H1 (cell line): ENCODE measurements around the gene ZNF483. TPM values are rescaled to one million over a fixed set of nuclear protein-coding genes. Genes with fewer than 3 reads are reported as not detected.

Source experiments
- CTCF ChIA-PET: fragments of 300-600 bp; sonication (Branson Sonifier 250); formaldehyde crosslinking; loops from one replicate; lab custom pipeline; 2021; ENCODE audit not compliant: partially characterized antibody; lab: Charles Lee
- POLR2A ChIA-PET: fragments of 300-600 bp; sonication (Branson Sonifier 250); formaldehyde crosslinking; loops from one replicate; lab custom pipeline; 2021; ENCODE audit warnings: inconsistent platforms; ENCODE audit not compliant: partially characterized antibody; lab: Charles Lee
- DNase-seq, 2 experiments: peaks; one replicate each; pipeline versions ENCODE4 v3.0.0 to v3.0.0-alpha.2; 2010 to 2022; ENCODE audit warnings: low spot score in 2 of 2, low read depth in 1 of 2, mixed read lengths in 1 of 2
- FAIRE-seq: peaks from 2 replicates; lab custom pipeline; 2011; peaks lifted over from hg19 to GRCh38; lab: Jason Lieb, UNC
- H2AFZ ChIP-seq: 2 replicates; pipeline ENCODE4 v1.8.1; 2012; ENCODE audit warnings: low read length, inconsistent platforms
- H2AK5ac ChIP-seq: 2 replicates; pipeline ENCODE4 v1.6.1; 2013; ENCODE audit warnings: low read depth, low read length
- H2BK120ac ChIP-seq: replicated peaks from 2 replicates; pipeline ENCODE3; 2013; ENCODE audit warnings: low read depth, low read length, inconsistent platforms
- H2BK12ac ChIP-seq: 2 replicates; pipeline ENCODE4 v1.6.1; 2013; ENCODE audit warnings: low read depth, low read length
- H2BK15ac ChIP-seq: 2 replicates; pipeline ENCODE4 v1.6.1; 2013; ENCODE audit warnings: low read length
- H2BK20ac ChIP-seq: 2 replicates; pipeline ENCODE4 v1.6.1; 2013; ENCODE audit warnings: low read length
- H2BK5ac ChIP-seq: 2 replicates; pipeline ENCODE4 v1.6.1; 2013; ENCODE audit warnings: low read depth, low read length
- H3K14ac ChIP-seq: 2 replicates; pipeline ENCODE4 v1.6.1; 2013; ENCODE audit warnings: inconsistent platforms; ENCODE audit not compliant: insufficient read length
- H3K18ac ChIP-seq: 2 replicates; pipeline ENCODE4 v1.6.1; 2013; ENCODE audit warnings: low read length; ENCODE audit errors: extremely low read depth
- H3K23ac ChIP-seq: 2 replicates; pipeline ENCODE4 v1.6.1; 2013; ENCODE audit warnings: inconsistent platforms; ENCODE audit not compliant: insufficient read length
- H3K23me2 ChIP-seq: 2 replicates; pipeline ENCODE4 v1.6.1; 2013; ENCODE audit warnings: low read depth, low read length
- H3K27ac ChIP-seq: 2 replicates; pipeline ENCODE4 v1.6.1; 2011; ENCODE audit warnings: low read depth, low read length, inconsistent platforms
- H3K27me3 ChIP-seq, 4 experiments: replicated peaks in 1 of 4; 1 replicate in 1 of 4; 2 replicates in 3 of 4; pipeline versions ENCODE4 v1.6.1 to v1.8.1; 2011 to 2013; ENCODE audit warnings: low read length in 3 of 4, mild to moderate bottlenecking in 3 of 4, inconsistent platforms in 2 of 4, mixed read lengths in 2 of 4, moderate library complexity in 1 of 4; ENCODE audit not compliant: control insufficient read depth in 3 of 4, insufficient read depth in 3 of 4; ENCODE audit errors: extremely low read depth in 1 of 4
- H3K36me3 ChIP-seq, 4 experiments: 2 replicates each; pipeline versions ENCODE4 v1.6.1 to v1.8.1; 2011 to 2013; ENCODE audit warnings: mild to moderate bottlenecking in 4 of 4, low read length in 3 of 4, moderate library complexity in 2 of 4, control low read depth in 1 of 4, inconsistent platforms in 1 of 4; ENCODE audit not compliant: insufficient read depth in 4 of 4, control insufficient read depth in 2 of 4
- H3K4ac ChIP-seq: replicated peaks from 2 replicates; pipeline ENCODE3; 2013; ENCODE audit warnings: low read length, low read depth, mixed read lengths, inconsistent platforms; ENCODE audit not compliant: insufficient read length
- H3K4me1 ChIP-seq, 4 experiments: replicated peaks in 1 of 4; 1 replicate in 1 of 4; 2 replicates in 3 of 4; pipeline versions ENCODE4 v1.6.1 to v1.8.1; 2011 to 2013; ENCODE audit warnings: low read length in 3 of 4, inconsistent platforms in 2 of 4, mixed read lengths in 1 of 4; ENCODE audit not compliant: insufficient read depth in 4 of 4, control insufficient read depth in 3 of 4
- H3K4me2 ChIP-seq, 2 experiments: 2 replicates each; pipeline versions ENCODE4 v1.6.1 to v1.8.1; 2011 to 2013; ENCODE audit warnings: low read depth in 2 of 2, low read length in 2 of 2, control low read depth in 1 of 2, inconsistent platforms in 1 of 2, mild to moderate bottlenecking in 1 of 2; ENCODE audit not compliant: insufficient read depth in 1 of 2
- H3K4me3 ChIP-seq, 4 experiments: fragments of 200-600, 300-600 bp in 1 of 4; sonication (generic), shearing (Covaris generic), sonication (Bioruptor Twin) in 1 of 4; 2 replicates each; pipeline versions ENCODE4 v1.5.1 to v1.8.1; 2011 to 2016; ENCODE audit warnings: low read length in 4 of 4, low read depth in 3 of 4, control low read depth in 2 of 4, inconsistent platforms in 2 of 4, mild to moderate bottlenecking in 2 of 4, mixed read lengths in 1 of 4, moderate library complexity in 1 of 4; ENCODE audit not compliant: insufficient read depth in 2 of 4; ENCODE audit errors: extremely low read depth in 1 of 4
- H3K56ac ChIP-seq: replicated peaks from 2 replicates; pipeline ENCODE3; 2013; ENCODE audit warnings: low read depth, mild to moderate bottlenecking, mixed read lengths, low read length, inconsistent platforms; ENCODE audit not compliant: insufficient read length
- H3K79me1 ChIP-seq: 2 replicates; pipeline ENCODE4 v1.6.1; 2013; ENCODE audit warnings: low read depth, low read length, control low read depth
- H3K79me2 ChIP-seq, 2 experiments: 2 replicates each; pipeline versions ENCODE4 v1.6.1 to v1.8.1; 2012 to 2013; ENCODE audit warnings: low read length in 2 of 2, mild to moderate bottlenecking in 2 of 2, inconsistent platforms in 1 of 2; ENCODE audit not compliant: insufficient read depth in 2 of 2, control insufficient read depth in 1 of 2
- H3K9ac ChIP-seq, 4 experiments: replicated peaks in 1 of 4; 1 replicate in 1 of 4; 2 replicates in 3 of 4; pipeline versions ENCODE4 v1.6.1 to v1.8.1; 2011 to 2013; ENCODE audit warnings: low read depth in 3 of 4, low read length in 3 of 4, control low read depth in 2 of 4, mild to moderate bottlenecking in 2 of 4, moderate library complexity in 2 of 4, inconsistent platforms in 1 of 4; ENCODE audit errors: extremely low read depth in 1 of 4
- H3K9me3 ChIP-seq, 2 experiments: 2 replicates each; pipeline versions ENCODE4 v1.6.1 to v1.8.1; 2012 to 2013; ENCODE audit warnings: mild to moderate bottlenecking in 2 of 2, moderate library complexity in 2 of 2, control low read depth in 1 of 2, inconsistent platforms in 1 of 2, low read depth in 1 of 2, low read length in 1 of 2, mixed read lengths in 1 of 2; ENCODE audit not compliant: insufficient read depth in 2 of 2
- H4K20me1 ChIP-seq, 2 experiments: replicated peaks in 1 of 2; 2 replicates each; pipeline versions ENCODE3 to v1.8.1; 2011 to 2013; ENCODE audit warnings: inconsistent platforms in 2 of 2, low read length in 2 of 2, mild to moderate bottlenecking in 1 of 2; ENCODE audit not compliant: insufficient read depth in 2 of 2, control insufficient read depth in 1 of 2
- H4K5ac ChIP-seq: 2 replicates; pipeline ENCODE4 v1.6.1; 2013; ENCODE audit warnings: low read length, low read depth, mixed read lengths, inconsistent platforms; ENCODE audit not compliant: insufficient read length
- H4K8ac ChIP-seq: 2 replicates; pipeline ENCODE4 v1.8.0; 2013; ENCODE audit warnings: mild to moderate bottlenecking, moderate library complexity, low read length, inconsistent platforms; ENCODE audit not compliant: insufficient read depth; ENCODE audit errors: extremely low read depth
- H4K91ac ChIP-seq: replicated peaks from 2 replicates; pipeline ENCODE3; 2013; ENCODE audit warnings: low read length, mixed read lengths, inconsistent platforms; ENCODE audit not compliant: insufficient read length
- ASH2L ChIP-seq: fragments of 200-600, 300-600 bp; sonication (generic); IDR thresholded peaks from one replicate; pipeline ENCODE4 v1.7.1; 2017; ENCODE audit warnings: low read length
- CBX8 ChIP-seq: fragments of 300-800, 300-1000 bp; sonication (generic); IDR thresholded peaks from 2 replicates; pipeline ENCODE4 v1.7.1; 2016; ENCODE audit warnings: low read depth, low read length, borderline replicate concordance
- FOSL1 ChIP-seq: IDR thresholded peaks from 2 replicates; pipeline ENCODE4 v1.6.1; 2011; ENCODE audit warnings: mild to moderate bottlenecking, low read depth, low read length, moderate library complexity; ENCODE audit not compliant: insufficient read depth
- HDAC6 ChIP-seq: IDR thresholded peaks from one replicate; pipeline ENCODE4 v1.7.1; 2012; ENCODE audit warnings: low read depth, mild to moderate bottlenecking, inconsistent platforms, low read length, moderate library complexity
- KDM1A ChIP-seq: fragments of 200-600, 300-600 bp; sonication (generic); IDR thresholded peaks from 2 replicates; pipeline ENCODE4 v1.7.1; 2016; ENCODE audit warnings: mild to moderate bottlenecking, low read length, borderline replicate concordance
- POLR2A ChIP-seq, 2 experiments: IDR thresholded peaks; 1 replicate in 1 of 2; 2 replicates in 1 of 2; pipeline ENCODE4 v1.6.1; 2011; ENCODE audit warnings: low read depth in 2 of 2, low read length in 2 of 2, mild to moderate bottlenecking in 2 of 2; ENCODE audit errors: control extremely low read depth in 1 of 2
- POLR2AphosphoS5 ChIP-seq: IDR thresholded peaks from 2 replicates; pipeline ENCODE4 v1.6.1; 2011; ENCODE audit warnings: low read depth, low read length
- RAD21 ChIP-seq, 2 experiments: IDR thresholded peaks in 1 of 2; conservative IDR thresholded peaks in 1 of 2; 2 replicates each; pipeline ENCODE4 v1.6.1; 2011; ENCODE audit warnings: low read depth in 2 of 2, low read length in 2 of 2, improper control_type of control experiment in 1 of 2, inconsistent platforms in 1 of 2, mild to moderate bottlenecking in 1 of 2, moderate library complexity in 1 of 2
- RFX5 ChIP-seq: IDR thresholded peaks from 2 replicates; pipeline ENCODE4 v1.6.1; 2011; ENCODE audit warnings: low read depth, low read length, improper control_type of control experiment, borderline replicate concordance
- RNF2 ChIP-seq: fragments of 200-900, 300-1000 bp; sonication (generic); IDR thresholded peaks from 2 replicates; pipeline ENCODE4 v1.7.1; 2016; ENCODE audit warnings: borderline replicate concordance, low read depth, mild to moderate bottlenecking, antibody characterized with exemption, low read length; ENCODE audit not compliant: poor library complexity, severe bottlenecking; ENCODE audit errors: missing control alignments
- SIX5 ChIP-seq: IDR thresholded peaks from 2 replicates; pipeline ENCODE4 v1.6.1; 2011; ENCODE audit warnings: mild to moderate bottlenecking, low read depth, low read length
- USF2 ChIP-seq: IDR thresholded peaks from 2 replicates; pipeline ENCODE4 v1.6.1; 2011; ENCODE audit warnings: low read length, improper control_type of control experiment
- WGBS, 2 experiments: shearing (Covaris generic) in 1 of 2; methylation state at CpG; one replicate each; pipeline versions ENCODE4 v1.1.6 to v1.1.7; 2013 to 2015; ENCODE audit warnings: low lambda C conversion rate in 2 of 2, mixed read lengths in 2 of 2, inconsistent platforms in 1 of 2, low coverage in 1 of 2, missing lambda C conversion rate in 1 of 2; ENCODE audit not compliant: insufficient replicate concordance in 2 of 2, insufficient coverage in 1 of 2, insufficient read length in 1 of 2; ENCODE audit errors: extremely low coverage in 1 of 2, missing lambda C conversion rate in 1 of 2; 5-methylcytosine and 5-hydroxymethylcytosine counted together
- polyA plus RNA-seq, 7 experiments: library from polyadenylated mRNA; depleted of rRNA in 3 of 7; stranded (reverse) in 5 of 7; unstranded in 2 of 7; fragments of >200 nt in 5 of 7; fragments of 200-250 nt in 2 of 7; gene quantifications; 1 replicate in 5 of 7; 2 replicates in 1 of 7; 4 replicates in 1 of 7; pipeline versions ENCODE4 v1.2.1 to v1.2.3, GENCODE V29; 2011 to 2013; ENCODE audit warnings: missing spikeins in 2 of 7, mixed read lengths in 2 of 7
- total RNA-seq: library from RNA; stranded (reverse); fragmentation: NEBNext Ultra II Directional; extraction: Animal tissue kit (Norgen Biotek cat#: 25700); gene quantifications from 2 replicates; pipeline ENCODE4 v1.2.1, GENCODE V29; 2021

The ZNF483 gene
- total and polyA plus RNA-seq, 2 of the 8 experiments (the other 6 are each of a cell fraction or from before 2014, with no cell fraction given) = 4.8 to 83.8 TPM

- no peak overlapping the region for H3K23ac ChIP-seq
- no peaks in the 10 kb centered on the region for H3K79me1 ChIP-seq
- no peaks in the 10 kb centered on the region for H4K20me1 ChIP-seq
- H3K56ac ChIP-seq = no peak overlapping the region
- no peak overlapping the region for H2AK5ac ChIP-seq
- no peak overlapping the region for H3K4ac ChIP-seq
- no peak overlapping the region for H3K27ac ChIP-seq
- H4K8ac ChIP-seq = no peak overlapping the region
- no peak overlapping the region for H4K91ac ChIP-seq
- H4K5ac ChIP-seq = no peak overlapping the region
- H3K36me3 ChIP-seq = peaks cover 4 to 60% (median 24%) of the 10 kb centered on the region in 4 experiments; a peak in 7 of 8 replicates
- ChIA-PET CTCF (no interaction called here), POLR2A (no interaction called here)
- DNase-seq (no peak), FAIRE-seq (no peak)
- 83% methylated on average over 4 of the region's 4 CpGs; no CpG with 5 or more reads in 1 of the 2 experiments for WGBS, 2 experiments
- H3K23me2 ChIP-seq = no peaks in the 10 kb centered on the region
- H3K18ac ChIP-seq = no peak overlapping the region
- H3K9ac ChIP-seq = no peak overlapping the region
- H3K4me3 ChIP-seq = no peak overlapping the region
- H2AFZ ChIP-seq = no peak overlapping the region
- no peak overlapping the region for H2BK15ac ChIP-seq
- H3K4me1 ChIP-seq = no peaks in the 10 kb centered on the region
- H2BK20ac ChIP-seq = no peak overlapping the region
- no peak overlapping the region for H2BK12ac ChIP-seq
- H3K4me2 ChIP-seq = no peak overlapping the region
- H3K9me3 ChIP-seq = peaks cover 7 to 8% of the 10 kb centered on the region in 2 experiments; a peak in 3 of 4 replicates
- no peak overlapping the region for H2BK5ac ChIP-seq
- no peaks in the 10 kb centered on the region for H3K27me3 ChIP-seq
- H3K79me2 ChIP-seq = no peaks in the 10 kb centered on the region
- no peak overlapping the region for H3K14ac ChIP-seq
- no peak overlapping the region for H2BK120ac ChIP-seq
- TF ChIP-seq FOSL1 = no peak
- no peak for TF ChIP-seq RAD21 (IDR thresholded peaks at IDR 0.05 in 1 of 2, conservative IDR thresholded peaks at IDR 0.05 in 1 of 2; ENCODE audit: low read depth in 2 of 2, low read length in 2 of 2)
- no peak for TF ChIP-seq ASH2L
- TF ChIP-seq RFX5 = no peak
- no peak for TF ChIP-seq USF2
- TF ChIP-seq SIX5 = no peak
- no peak for TF ChIP-seq POLR2AphosphoS5
- no peak for TF ChIP-seq POLR2A (IDR thresholded peaks at IDR 0.05; ENCODE audit: control extremely low read depth in 1 of 2, low read depth in 2 of 2, low read length in 2 of 2)
- TF ChIP-seq RNF2 = no peak
- TF ChIP-seq KDM1A = no peak
- TF ChIP-seq CBX8 = no peak
- TF ChIP-seq HDAC6 = no peak
Observed at GRCh38 chr9:111572950-111573604, 48.1 kb downstream of the ZNF483 start.
